ENCODE results near the gene TUBA8.
"Not testable (repeated sequence)": the region's sequence is repeated elsewhere in the genome, so short reads cannot be mapped to it uniquely, and the experiment has no call there.

Gene TUBA8

DNA sequence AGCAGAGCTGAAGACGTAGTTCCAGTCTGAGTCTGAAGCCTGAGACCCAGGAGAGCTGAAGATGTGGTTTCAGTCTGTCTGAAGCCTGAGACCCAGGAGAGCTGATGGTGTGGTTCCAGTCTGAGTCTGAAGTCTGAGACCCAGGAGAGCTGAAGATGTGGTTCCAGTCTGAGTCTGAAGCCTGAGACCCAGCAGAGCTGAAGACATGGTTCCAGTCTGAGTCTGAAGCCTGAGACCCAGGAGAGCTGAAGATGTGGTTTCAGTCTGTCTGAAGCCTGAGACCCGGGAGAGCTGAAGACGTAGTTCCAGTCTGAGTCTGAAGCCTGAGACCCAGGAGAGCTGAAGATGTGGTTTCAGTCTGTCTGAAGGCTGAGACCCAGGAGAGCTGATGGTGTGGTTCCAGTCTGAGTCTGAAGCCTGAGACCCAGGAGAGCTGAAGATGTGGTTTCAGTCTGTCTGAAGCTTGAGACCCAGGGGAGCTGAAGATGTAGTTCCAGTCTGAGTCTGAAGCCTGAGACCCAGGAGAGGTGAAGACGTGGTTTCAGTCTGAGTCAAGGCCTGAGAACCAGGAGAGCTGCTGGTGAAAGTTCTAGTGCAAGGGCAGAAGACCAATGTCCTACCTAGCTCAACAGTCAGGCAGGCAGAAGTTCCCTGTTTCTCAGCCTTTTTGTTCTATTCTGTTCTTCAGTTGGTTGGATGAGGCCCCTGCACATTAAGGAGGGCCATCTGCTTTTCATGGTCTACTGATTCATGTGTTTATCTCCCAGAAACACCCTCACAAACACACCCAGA, 3.9 kb upstream of the TUBA8 start:
- not testable (repeated sequence) for DNase-seq (ENCODE audit: low read depth)

DNA sequence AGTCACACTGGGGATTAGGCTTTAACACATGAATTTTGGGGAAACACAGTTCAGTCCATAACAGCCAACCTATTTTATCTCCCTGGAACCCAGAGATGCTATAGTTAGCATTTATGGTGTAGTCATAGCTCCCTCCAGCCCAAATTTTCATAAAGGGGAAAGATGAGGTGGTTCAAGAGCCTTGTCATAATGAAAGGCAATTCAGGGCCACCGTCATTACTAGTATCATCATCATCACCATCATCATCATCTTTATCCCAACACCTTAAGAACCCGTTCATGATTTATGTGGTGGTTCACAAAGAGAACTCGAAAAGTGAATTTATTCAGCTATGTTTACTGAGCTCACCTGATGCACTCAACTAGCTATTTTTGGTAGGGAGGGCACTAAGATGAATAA, 2.4 kb upstream of the TUBA8 start:
- DNase-seq (ENCODE audit: low read depth), result no peak

DNA sequence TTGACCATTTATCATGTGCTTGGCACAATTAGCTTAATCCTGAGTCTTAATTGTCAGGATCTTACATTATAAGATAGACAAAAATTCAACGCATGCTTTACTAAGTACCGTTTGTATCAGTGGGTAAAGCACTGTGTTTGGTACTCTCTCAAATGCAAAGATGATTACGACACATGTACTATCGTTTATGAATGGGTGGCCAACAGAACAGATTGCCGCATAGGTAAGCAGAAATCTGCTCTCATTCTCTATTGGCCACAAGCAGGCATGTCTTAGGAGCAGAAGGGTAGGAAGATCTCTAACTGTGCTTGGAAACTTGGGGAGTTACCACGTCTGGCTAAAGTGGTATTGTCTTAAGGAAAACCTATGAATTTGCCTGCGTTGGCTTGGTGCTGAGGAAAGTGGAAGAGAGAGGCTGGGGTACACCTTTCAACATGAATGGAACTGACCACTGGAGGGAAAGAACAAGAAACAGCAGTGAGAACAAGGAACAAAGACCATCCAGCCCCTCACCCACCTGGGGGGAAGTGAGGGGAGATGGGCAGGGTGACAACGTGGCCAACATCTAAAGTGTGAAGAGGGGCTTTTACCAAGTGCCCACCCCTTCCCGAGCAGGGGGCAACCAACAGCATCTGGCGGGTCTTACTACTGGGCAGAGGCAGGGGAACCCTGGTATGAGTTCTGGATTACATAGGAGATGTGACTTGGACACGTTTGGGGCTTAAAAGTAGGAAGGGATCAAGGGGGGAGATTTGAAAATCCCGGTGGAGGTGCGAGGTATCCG, 1.0 kb upstream of the TUBA8 start:
- no peak for DNase-seq (ENCODE audit: low read depth)

DNA sequence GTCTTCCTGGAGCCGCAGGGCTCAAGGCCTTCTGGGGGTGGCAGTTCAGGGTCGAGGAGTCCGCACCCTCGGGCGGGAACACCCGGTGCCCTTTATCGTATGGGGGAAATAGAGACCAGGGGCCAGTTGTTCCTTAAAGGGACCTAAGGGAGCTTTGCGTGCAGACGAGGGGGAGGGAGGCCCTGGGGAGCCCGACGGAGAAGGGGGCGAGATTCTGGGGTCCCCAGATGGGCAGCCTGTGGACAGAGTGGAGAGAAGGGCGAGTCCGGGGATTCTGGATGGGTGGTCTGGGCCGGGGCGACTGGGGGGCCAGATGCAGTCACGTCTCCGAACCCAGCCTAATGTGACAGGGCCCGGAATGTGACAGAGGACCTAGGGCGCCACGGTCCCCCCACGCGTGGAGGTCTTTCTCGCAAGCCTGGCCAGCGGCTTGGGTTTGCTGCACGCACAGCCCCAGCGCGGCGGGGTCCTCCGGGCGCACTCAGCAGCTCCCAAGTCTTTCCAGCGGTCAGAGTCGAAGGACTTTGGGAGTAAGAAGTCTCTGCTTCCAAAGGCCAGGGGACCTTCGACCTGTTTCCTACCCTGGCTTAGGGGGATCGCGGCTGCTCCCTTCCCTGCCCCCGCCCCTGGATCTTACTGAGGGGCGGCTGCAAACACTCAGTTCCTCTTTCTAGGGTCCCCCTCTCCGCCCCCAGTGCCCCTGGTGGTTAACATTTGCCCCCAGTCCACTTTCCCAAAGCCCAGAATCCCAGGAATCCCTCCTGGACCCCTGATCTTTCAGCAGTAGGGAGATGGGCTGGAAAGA, 547 bp downstream of the TUBA8 start:
- no peak for DNase-seq (ENCODE audit: low read depth)

DNA sequence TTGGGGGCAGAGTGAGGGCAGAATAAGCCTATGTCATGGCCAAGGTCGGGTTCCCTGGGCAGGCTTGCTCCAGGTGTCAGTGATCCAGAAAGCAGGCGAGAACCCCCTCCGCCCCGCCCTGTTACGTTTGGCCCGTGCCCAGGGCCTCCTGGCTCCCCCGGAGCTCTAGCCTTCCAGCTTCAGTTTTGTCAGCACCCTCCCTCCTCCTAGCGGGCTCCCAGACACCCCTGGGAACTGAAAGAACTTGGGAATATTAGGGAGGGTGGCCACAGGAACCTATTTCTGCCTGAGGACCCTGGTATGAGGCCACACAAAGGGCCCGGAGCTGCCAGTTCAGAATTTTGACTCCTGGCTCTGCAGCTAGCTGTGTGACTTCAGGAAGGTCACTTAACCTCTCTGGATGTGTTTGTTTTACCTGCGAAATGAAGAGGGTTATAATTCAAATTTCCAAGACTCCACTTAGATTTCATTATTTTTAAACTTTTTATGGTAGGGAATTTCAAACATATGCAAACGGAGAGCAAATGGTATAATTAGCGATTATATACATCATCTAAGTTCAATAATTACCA, 1.2 kb downstream of the TUBA8 start:
- no peak for DNase-seq (ENCODE audit: low read depth)

GRCh38 chr22:18112440-18112839, 1.8 kb downstream of the TUBA8 start:
- no peak for DNase-seq (ENCODE audit: low read depth)

- no peak for DNase-seq (ENCODE audit: low read depth)
These were observed 3.2 kb downstream of the TUBA8 start for GRCh38 chr22:18113680-18114394.

DNA sequence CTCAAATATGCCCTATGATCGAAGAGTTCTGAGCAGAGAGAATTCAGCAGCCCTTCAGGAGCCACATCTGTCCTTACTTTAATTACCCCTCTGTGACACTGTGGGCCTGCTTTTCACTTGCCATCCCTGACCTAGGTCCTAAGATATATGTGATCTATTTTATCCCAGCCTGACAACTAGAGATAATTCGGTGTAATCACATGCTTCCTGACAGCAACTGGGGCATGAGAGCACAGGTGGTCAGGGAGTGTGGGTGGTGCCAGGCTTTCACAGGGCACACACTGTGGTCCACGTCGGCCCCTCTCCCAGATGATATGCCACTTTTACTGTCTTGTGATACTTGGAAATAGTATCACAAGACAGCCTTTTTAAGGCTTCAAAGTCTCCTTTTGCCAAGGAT, 3.9 kb downstream of the TUBA8 start:
- DNase-seq (ENCODE audit: low read depth), result no peak

- DNase-seq (ENCODE audit: low read depth), result no peak
These were observed 4.5 kb downstream of the TUBA8 start for GRCh38 chr22:18114976-18115652.

GRCh38 chr22:18115906-18116371, 5.3 kb downstream of the TUBA8 start:
- no peak for DNase-seq (ENCODE audit: low read depth)

- DNase-seq (ENCODE audit: low read depth), result no peak
These were observed 6.0 kb downstream of the TUBA8 start for GRCh38 chr22:18116634-18117033.

- no peak for DNase-seq (ENCODE audit: low read depth)
These were observed 7.8 kb downstream of the TUBA8 start for GRCh38 chr22:18118345-18118915.

DNA sequence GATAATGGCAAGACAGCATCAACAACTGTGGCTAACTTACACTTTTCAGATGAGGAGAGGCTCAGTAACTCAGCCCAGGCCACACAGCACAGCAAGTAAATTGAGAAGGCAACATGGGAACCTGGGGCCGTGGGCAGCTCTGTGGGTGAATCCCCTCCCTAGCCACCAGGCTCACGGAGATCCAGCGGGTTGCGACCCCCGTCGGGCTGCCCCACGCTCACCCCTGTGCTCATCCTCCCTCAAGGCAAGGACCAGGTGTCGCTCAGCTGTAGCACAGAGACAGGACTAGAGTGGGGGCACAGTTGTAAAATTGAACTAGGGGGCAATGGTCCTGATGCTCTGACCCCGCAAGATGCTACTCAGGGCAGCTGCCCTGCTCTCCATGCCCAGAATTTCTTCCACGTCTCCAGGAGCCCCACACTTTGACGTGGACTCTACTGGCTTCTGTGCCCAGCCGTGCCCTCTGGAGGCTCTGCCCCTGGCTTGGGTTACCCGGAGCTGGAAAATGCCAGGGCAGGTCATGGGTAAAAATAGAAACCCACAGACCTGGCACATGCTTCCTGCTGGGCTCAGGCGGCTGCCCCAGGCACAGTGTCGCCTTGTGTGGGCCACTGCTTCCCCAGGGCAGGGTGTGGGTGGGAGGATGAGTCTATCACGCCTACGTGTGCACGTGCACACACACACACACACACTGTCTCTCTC, 9.0 kb downstream of the TUBA8 start:
- DNase-seq (ENCODE audit: low read depth), result no peak

DNA sequence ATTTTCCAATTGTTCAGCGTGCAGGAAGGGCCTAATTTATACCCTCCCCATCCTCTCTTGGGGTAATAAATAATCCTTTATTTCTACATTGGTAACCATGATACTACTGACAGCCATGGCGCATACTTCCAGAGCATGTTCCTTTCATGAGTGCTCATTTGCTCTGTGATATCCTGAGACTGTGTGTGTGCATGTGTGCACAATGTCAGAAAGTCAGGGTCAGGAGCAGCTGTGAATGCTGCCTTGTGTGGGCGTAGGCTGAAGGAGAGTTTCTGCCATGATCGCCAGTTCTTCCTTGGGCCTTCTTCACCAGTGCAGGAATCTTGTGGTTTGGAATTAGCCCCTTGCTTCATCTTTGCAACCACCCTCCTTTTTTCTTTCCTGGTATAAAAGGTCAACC, 10.2 kb downstream of the TUBA8 start:
- DNase-seq (ENCODE audit: low read depth), result no peak

- DNase-seq (ENCODE audit: low read depth), result no peak
These were observed 10.9 kb downstream of the TUBA8 start for GRCh38 chr22:18121506-18121905.

- no peak for DNase-seq (ENCODE audit: low read depth)
These were observed 11.4 kb downstream of the TUBA8 start for GRCh38 chr22:18121954-18122554.

GRCh38 chr22:18123476-18124025, 12.9 kb downstream of the TUBA8 start:
- DNase-seq (ENCODE audit: low read depth), result not testable (repeated sequence)

GRCh38 chr22:18126606-18127005, 16.0 kb downstream of the TUBA8 start:
- DNase-seq (ENCODE audit: low read depth), result no peak

DNA sequence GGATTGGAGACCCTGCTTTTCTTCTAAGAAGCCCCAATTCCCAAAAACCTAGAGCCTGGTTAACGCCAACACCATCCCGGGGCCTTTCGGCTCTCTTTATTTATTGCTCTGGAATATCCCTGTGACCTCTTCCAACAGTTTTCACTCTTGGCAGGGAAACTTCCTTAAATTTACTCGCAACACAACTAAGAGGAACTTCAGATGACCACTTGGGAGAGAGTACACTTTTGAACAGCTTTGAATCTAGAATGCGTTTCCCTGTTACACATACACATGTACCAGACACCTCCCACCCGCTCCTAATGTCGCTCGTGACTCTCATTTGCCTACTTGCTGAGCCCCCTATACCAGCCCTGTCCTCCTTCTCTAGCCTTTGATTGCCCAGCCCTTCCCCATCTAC, 19.4 kb downstream of the TUBA8 start:
- no peak for DNase-seq (ENCODE audit: low read depth)

All from activated T-cell treated with anti-CD3 and anti-CD28 coated beads for 24 hours (primary cell).